K562 (cell line): ENCODE measurements around the gene TCF25. TPM values are rescaled to one million over a fixed set of nuclear protein-coding genes. Genes with fewer than 3 reads are reported as not detected.

Experiments
- ATF1 ChIP-seq, 2 experiments: fragments of 450-650 bp in 1 of 2; IDR thresholded peaks; 2 replicates each; pipeline ENCODE4 v1.6.1; 2016; ENCODE audit warnings: missing compliant biosample characterization in 1 of 2, missing genetic modification characterization in 1 of 2
- CEBPG ChIP-seq, 3 experiments: fragments of 200-800 bp in 1 of 3; sonication (Bioruptor generic) in 1 of 3; sonication (generic) in 1 of 3; formaldehyde crosslinking in 1 of 3; IDR thresholded peaks in 2 of 3; conservative IDR thresholded peaks in 1 of 3; 2 replicates each; pipeline versions ENCODE4 v1.6.1 to v1.8.0; 2016 to 2022; ENCODE audit warnings: missing compliant biosample characterization in 2 of 3, missing genetic modification characterization in 2 of 3, mild to moderate bottlenecking in 1 of 3, missing genetic modification reagents in 1 of 3
- DEAF1 ChIP-seq: fragments of 450-650 bp; formaldehyde crosslinking; IDR thresholded peaks from 2 replicates; pipeline ENCODE4 v1.4.0; 2020; ENCODE audit warnings: mild to moderate bottlenecking, moderate library complexity
- ERF ChIP-seq: fragments of 450-650 bp; formaldehyde crosslinking; IDR thresholded peaks from 2 replicates; pipeline ENCODE4 v1.4.0; 2020; ENCODE audit warnings: mild to moderate bottlenecking, mixed read lengths
- ESRRA ChIP-seq: fragments of 450-650 bp; IDR thresholded peaks from 2 replicates; pipeline ENCODE4 v1.6.1; 2014; ENCODE audit warnings: low read depth, mild to moderate bottlenecking, moderate library complexity, borderline replicate concordance
- ETV1 ChIP-seq: fragments of 450-650 bp; conservative IDR thresholded peaks from 2 replicates; pipeline ENCODE4 v1.6.1; 2016; ENCODE audit warnings: missing genetic modification characterization, control low read depth, low read depth, missing compliant biosample characterization
- JUNB ChIP-seq: fragments of 450-650 bp; formaldehyde crosslinking; conservative IDR thresholded peaks from 2 replicates; pipeline ENCODE4 v1.4.0; 2020; ENCODE audit warnings: mild to moderate bottlenecking
- KAT8 ChIP-seq: fragments of 450-650 bp; IDR thresholded peaks from 2 replicates; pipeline ENCODE4 v1.6.1; 2016; ENCODE audit warnings: low read depth, mild to moderate bottlenecking
- MNT ChIP-seq, 2 experiments: fragments of 450-650 bp; conservative IDR thresholded peaks; 2 replicates each; pipeline ENCODE4 v1.6.1; 2017; ENCODE audit warnings: mild to moderate bottlenecking in 2 of 2, moderate library complexity in 2 of 2
- POLR3A ChIP-seq: IDR thresholded peaks from 2 replicates; pipeline ENCODE4 v1.6.1; 2011; ENCODE audit warnings: borderline replicate concordance, mild to moderate bottlenecking, moderate library complexity; ENCODE audit not compliant: insufficient read length, insufficient read depth; ENCODE audit errors: extremely low read depth
- TAF9B ChIP-seq: fragments of 450-650 bp; IDR thresholded peaks from 2 replicates; pipeline ENCODE4 v1.6.1; 2018; ENCODE audit warnings: mild to moderate bottlenecking; ENCODE audit not compliant: partially characterized antibody
- TFAM ChIP-seq: fragments of 250-450 bp; sonication (Bioruptor Pico); conservative IDR thresholded peaks from 2 replicates; pipeline ENCODE4 v1.5.0; 2021; ENCODE audit warnings: mild to moderate bottlenecking, moderate library complexity
- THRA ChIP-seq: fragments of 450-650 bp; IDR thresholded peaks from 2 replicates; pipeline ENCODE4 v1.6.1; 2017; ENCODE audit warnings: mild to moderate bottlenecking, moderate library complexity
- ZMIZ1 ChIP-seq, 2 experiments: fragments of 150-350 bp in 1 of 2; IDR thresholded peaks; 2 replicates each; pipeline ENCODE4 v1.6.1; 2012 to 2016; ENCODE audit warnings: low read depth in 2 of 2, low read length in 2 of 2, mild to moderate bottlenecking in 1 of 2, moderate library complexity in 1 of 2
- ZNF12 ChIP-seq: sonication (generic); formaldehyde crosslinking; IDR thresholded peaks from 2 replicates; pipeline ENCODE4 v1.4.0; 2020; ENCODE audit warnings: mild to moderate bottlenecking, missing genetic modification reagents
- ZNF282 ChIP-seq: sonication (generic); formaldehyde crosslinking; IDR thresholded peaks from 2 replicates; pipeline ENCODE4 v1.8.1; 2023; ENCODE audit warnings: missing genetic modification reagents
- polyA plus RNA-seq, 8 experiments: library from polyadenylated mRNA; depleted of rRNA in 4 of 8; stranded (reverse) in 5 of 8; unstranded in 3 of 8; fragments of >200 nt; fragmentation: Nextera tagmentation in 2 of 8; fragmentation: Illumina TruSeq in 1 of 8; extraction: Ambion mirVana in 2 of 8; extraction: Trizol in 1 of 8; gene quantifications; 2 replicates each; pipeline versions ENCODE4 v1.2.1 to v1.2.3, GENCODE V29; 2011 to 2014; ENCODE audit warnings: inconsistent platforms in 1 of 8, missing spikeins in 1 of 8
- total RNA-seq, 7 experiments: library from RNA; depleted of rRNA in 6 of 7; stranded (reverse); fragments of >200 nt in 6 of 7; fragmentation: Illumina TruSeq in 2 of 7; extraction: Trizol in 2 of 7; gene quantifications; 2 replicates each; pipeline versions ENCODE4 v1.2.1 to v1.2.3, GENCODE V29; 2011 to 2021; ENCODE audit warnings: low replicate concordance in 1 of 7

Gene TCF25
- total and polyA plus RNA-seq, 9 of the 15 experiments (the other 6 are each of a cell fraction or from before 2014, with no cell fraction given): 9.0 to 154 (median 83.8) TPM

- TF ChIP-seq ZMIZ1 (IDR thresholded peaks at IDR 0.05; ENCODE audit: low read depth in 2 of 2, low read length in 2 of 2): no peak
- 0 out of 2 replicates have a peak, but pooled peaks have one; percentile 33 for TF ChIP-seq ZNF282
- no peak for TF ChIP-seq DEAF1 (CRISPR knock-in tag)
- no peak for TF ChIP-seq THRA
- no peak for TF ChIP-seq ATF1 (CRISPR knock-in tag; IDR thresholded peaks at IDR 0.05)
- peak; percentile 66 for TF ChIP-seq ATF1 (tag; IDR thresholded peaks at IDR 0.05)
- TF ChIP-seq TAF9B: peak; percentile 45
- peak; percentile 91 for TF ChIP-seq ERF (CRISPR knock-in tag)
- no peak for TF ChIP-seq ETV1 (tag)
- TF ChIP-seq KAT8: no peak
- TF ChIP-seq CEBPG (CRISPR knock-in tag; IDR thresholded peaks at IDR 0.05): no peak
- no peak for TF ChIP-seq CEBPG (tag; conservative IDR thresholded peaks at IDR 0.05 in 1 of 2, IDR thresholded peaks at IDR 0.05 in 1 of 2)
- TF ChIP-seq ZNF12 (CRISPR knock-in tag): no peak; the same call in 1 of the 2 replicates
- no peak for TF ChIP-seq JUNB (CRISPR knock-in tag)
- TF ChIP-seq MNT (conservative IDR thresholded peaks at IDR 0.05): 0 out of 4 replicates have a peak, but pooled peaks of 1 of the 2 experiments have one; percentile 58
- no peak for TF ChIP-seq ESRRA
- TF ChIP-seq TFAM (CRISPR knock-in tag): no peak
- TF ChIP-seq POLR3A: no peak
These were observed at the start of gene TCF25 (continued) for GRCh38 chr16:89873109-89873971.
